Cardiac septum (tissue), 1 donor: ENCODE measurements around the gene PTGDS. TPM values are rescaled to one million over a fixed set of nuclear protein-coding genes. Genes with fewer than 3 reads are reported as not detected.

Source experiments
- DNase-seq: peaks from one replicate; pipeline ENCODE4 v3.0.0-alpha.2; 2020; ENCODE audit warnings: low spot score
- intact Hi-C: fragments of 100-400 bp; cut with DNase I; formaldehyde crosslinking; loops from one replicate; pipeline ENCODE4 v1.14.0; 2022
- total RNA-seq: library from RNA; stranded (reverse); fragmentation: NEBNext Ultra II Directional; extraction: Animal tissue kit (Norgen Biotek cat#: 25700); gene quantifications from one replicate; pipeline ENCODE4 v1.2.1, GENCODE V29; 2021
- donor health status: DM: no; HTN: no; CAD: no.

PTGDS gene
- total RNA-seq, 1 donor from 2014 or later, result 1,323 TPM

DNA sequence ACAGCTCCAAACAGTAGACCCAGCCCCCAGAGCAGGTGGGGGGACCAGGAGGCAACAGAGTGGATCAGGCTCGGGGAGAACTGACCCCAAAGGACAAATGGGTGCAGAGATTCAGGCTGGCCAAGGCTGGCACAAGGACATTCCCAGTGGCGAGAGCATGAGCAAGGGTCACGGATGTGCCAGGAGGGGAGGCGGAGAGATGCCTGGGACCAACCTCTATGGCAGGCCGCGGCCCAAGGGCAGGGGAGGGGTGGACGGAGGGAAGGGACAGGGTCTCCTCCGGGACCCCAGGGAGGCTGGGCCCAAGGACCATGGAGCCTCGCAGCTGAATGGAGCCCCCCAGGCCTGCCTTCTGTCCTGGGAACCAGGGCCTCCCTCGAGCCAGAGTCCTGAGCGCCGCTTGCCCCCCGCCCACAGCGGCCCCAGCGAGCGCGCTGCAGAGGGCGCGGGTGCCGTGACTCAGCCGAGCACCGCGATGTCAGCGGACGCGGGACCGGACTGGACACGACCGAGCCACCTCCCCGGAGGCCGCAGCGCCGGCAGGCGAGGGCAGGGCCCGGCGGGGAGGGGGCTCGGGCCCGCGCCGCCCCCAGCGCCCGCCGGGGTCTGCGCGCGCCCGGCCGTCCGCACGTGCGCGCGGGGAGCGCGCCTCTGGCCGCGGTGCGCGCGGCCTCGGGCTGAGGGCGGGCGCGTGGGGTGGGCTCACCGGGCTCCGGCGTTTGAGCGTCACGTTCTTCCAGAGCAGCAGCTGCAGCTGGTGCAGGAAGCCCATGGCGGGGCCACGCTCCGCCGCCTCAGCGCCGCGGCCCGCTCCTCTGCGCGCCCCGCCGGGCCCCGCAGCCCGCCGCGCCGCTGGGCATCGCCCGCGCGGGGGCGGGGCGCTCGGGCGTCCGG, 50.3 kb downstream of the PTGDS start, which contains the start of gene ABCA2:
Gene ABCA2 (minus strand): TSS at position 869 of the 894 bp plus-strand sequence. CDS start 97 bp downstream, at position 772.
- intact Hi-C loops, result loop anchor here (2.0 to 5.0 kb wide), 2 partner anchors 185 to 241 kb away; partner anchors contain the start of gene AJM1
- DNase-seq, result no peak

DNA sequence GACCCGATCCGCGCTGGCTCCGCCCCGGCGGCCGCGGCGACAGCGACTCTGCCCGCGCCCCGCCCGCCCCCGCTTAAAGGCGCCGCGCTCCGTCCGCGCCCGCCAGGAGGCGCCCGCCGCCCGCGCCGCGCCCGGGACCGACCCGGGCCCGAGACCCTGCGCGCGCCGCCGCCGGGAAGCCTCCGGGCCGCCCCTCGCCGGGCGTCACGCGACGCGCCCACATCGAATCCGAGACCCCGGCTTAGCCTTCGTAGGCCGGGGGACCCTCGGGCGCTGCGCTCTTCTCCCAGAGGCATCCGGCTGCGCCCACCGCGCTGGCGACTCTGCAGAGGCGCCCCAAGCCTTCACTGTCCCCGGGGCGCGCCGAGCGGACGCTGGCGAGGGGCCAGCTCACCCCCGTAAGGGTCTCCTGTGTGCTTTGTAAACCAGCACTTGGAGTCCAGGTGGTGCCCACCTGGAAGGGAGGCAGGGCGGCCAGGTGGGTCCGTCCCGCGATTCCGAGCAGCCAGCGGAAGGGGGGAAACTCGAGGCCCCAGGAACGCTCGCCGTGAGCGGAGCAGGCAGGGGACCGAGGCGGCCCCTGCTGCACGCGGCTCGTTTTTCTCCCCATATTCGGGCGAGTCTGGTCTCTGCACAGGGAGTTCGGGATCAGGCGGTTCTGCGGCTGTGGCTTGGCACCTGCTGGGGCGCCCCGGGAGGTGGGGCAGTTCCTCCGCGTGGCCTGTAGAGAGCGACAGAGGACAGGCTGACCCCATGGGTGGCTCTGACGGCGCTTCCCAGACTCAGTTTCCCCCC, 51.2 kb downstream of the PTGDS start:
- intact Hi-C loops, result loop anchor here (2.0 to 5.0 kb wide), 2 partner anchors 186 to 242 kb away; partner anchors contain the start of gene AJM1
- peak; percentile 88 for DNase-seq

GRCh38 chr9:137029058-137029936, 52.0 kb downstream of the PTGDS start:
- peak; percentile 90 for DNase-seq
- intact Hi-C loops, result loop anchor here (2.0 to 5.0 kb wide), 2 partner anchors 187 to 242 kb away; partner anchors contain the start of gene AJM1

GRCh38 chr9:137030006-137030405, 52.7 kb downstream of the PTGDS start:
- DNase-seq, result no peak

DNA sequence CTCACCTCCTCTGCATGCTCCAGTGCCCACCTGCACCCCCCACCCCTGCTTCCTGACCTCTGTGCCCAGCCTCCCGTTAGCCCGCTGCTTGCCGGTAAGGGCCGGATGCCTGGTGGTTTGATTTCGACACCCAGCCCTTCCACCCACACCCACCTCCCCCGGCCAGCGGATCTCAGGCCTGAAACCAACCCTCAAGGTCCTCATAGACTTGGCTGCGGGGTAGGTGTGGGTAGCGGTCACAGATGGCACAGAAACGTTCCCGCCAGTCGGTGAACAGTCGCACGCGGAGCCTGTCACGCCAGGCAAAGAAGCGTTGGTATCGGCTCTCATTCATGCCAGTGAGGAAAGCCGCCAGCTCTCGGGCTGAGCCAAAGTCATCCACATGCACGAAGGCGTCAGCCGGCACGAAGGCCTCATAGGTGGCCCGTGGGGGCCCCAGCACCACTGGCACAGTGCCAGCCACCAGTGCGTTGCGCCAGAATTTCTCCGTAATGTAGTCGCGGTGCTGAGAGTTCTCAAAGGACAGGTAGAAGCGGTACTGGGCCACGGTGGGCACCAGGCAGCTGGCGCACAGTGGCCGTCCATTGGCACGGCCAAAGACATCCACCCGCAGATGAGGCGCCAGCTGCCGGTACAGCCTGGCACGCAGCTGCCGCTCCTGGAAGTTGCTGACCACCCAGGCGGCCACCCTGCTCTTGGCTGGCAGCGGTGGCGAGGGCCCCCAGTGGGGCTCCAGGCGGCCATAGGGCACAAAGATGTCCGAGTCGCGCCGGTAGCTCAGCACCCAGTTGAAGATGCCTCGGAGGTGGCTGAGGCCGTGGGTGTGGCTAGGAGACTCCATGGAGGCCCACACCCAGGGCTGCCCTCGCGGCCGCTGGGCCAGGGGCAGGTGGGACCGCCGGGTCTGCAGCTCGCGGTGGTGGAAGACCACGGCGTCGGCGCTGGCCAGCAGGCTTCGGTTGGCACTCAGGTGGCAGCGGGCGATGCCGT, 53.5 kb downstream of the PTGDS start:
- peak; percentile 92 for DNase-seq
- intact Hi-C loops, result no loop called here

More at GRCh38 chr9:137030006-137030405, 52.7 kb downstream of the PTGDS start:
- intact Hi-C loops, result no loop called here

Other genes with a start within 250 kb of the PTGDS start
- 3.3 TPM for gene LCN10, start 234.6 kb upstream of the PTGDS start, total RNA-seq
- 4.5 TPM for gene LCN6, start 229.0 kb upstream of the PTGDS start, total RNA-seq
- gene LCN8, start 219.3 kb upstream of the PTGDS start, total RNA-seq, result not detected
- gene LCN15, start 213.0 kb upstream of the PTGDS start, total RNA-seq, result not detected
- gene TMEM141, start 186.2 kb upstream of the PTGDS start, total RNA-seq, result 62.5 TPM
- gene CCDC183, start 181.2 kb upstream of the PTGDS start, total RNA-seq, result 1.6 TPM
- 66.4 TPM for gene RABL6, start 169.6 kb upstream of the PTGDS start, total RNA-seq
- 8.6 TPM for gene AJM1, start 135.0 kb upstream of the PTGDS start, total RNA-seq
- 296 TPM for gene PHPT1, start 128.1 kb upstream of the PTGDS start, total RNA-seq
- 11.0 TPM for gene MAMDC4, start 125.2 kb upstream of the PTGDS start, total RNA-seq
- 293 TPM for gene EDF1, start 111.2 kb upstream of the PTGDS start, total RNA-seq
- 10.2 TPM for gene TRAF2, start 91.0 kb upstream of the PTGDS start, total RNA-seq
- gene FBXW5, start 32.8 kb upstream of the PTGDS start, total RNA-seq, result 162 TPM
- gene C8G, start 32.3 kb upstream of the PTGDS start, total RNA-seq, result 3.4 TPM
- gene LCN12, start 25.2 kb upstream of the PTGDS start, total RNA-seq, result 20.7 TPM
- gene LCNL1, start 5.5 kb downstream of the PTGDS start, total RNA-seq, result 5.9 TPM
- gene PAXX, start 14.9 kb downstream of the PTGDS start, total RNA-seq, result 26.0 TPM
- gene CLIC3, start 19.1 kb downstream of the PTGDS start, total RNA-seq, result 12.9 TPM
- 41.5 TPM for gene ABCA2, start 50.7 kb downstream of the PTGDS start, total RNA-seq
- 0.22 TPM for gene FUT7, start 54.6 kb downstream of the PTGDS start, total RNA-seq
- 96.4 TPM for gene NPDC1, start 68.7 kb downstream of the PTGDS start, total RNA-seq
- 0.92 TPM for gene ENTPD2, start 76.6 kb downstream of the PTGDS start, total RNA-seq
- gene SAPCD2, start 93.1 kb downstream of the PTGDS start, total RNA-seq, result 0.11 TPM
- gene UAP1L1, start 100.0 kb downstream of the PTGDS start, total RNA-seq, result 6.5 TPM
- 27.2 TPM for gene MAN1B1, start 109.5 kb downstream of the PTGDS start, total RNA-seq
- 150 TPM for gene DPP7, start 137.2 kb downstream of the PTGDS start, total RNA-seq
- not detected for gene GRIN1, start 161.7 kb downstream of the PTGDS start, total RNA-seq
- not detected for gene LRRC26, start 192.5 kb downstream of the PTGDS start, total RNA-seq
- not detected for gene TMEM210, start 194.6 kb downstream of the PTGDS start, total RNA-seq
- 32.5 TPM for gene ANAPC2, start 211.1 kb downstream of the PTGDS start, total RNA-seq
- 59.5 TPM for gene SSNA1, start 211.2 kb downstream of the PTGDS start, total RNA-seq
- gene TPRN, start 223.2 kb downstream of the PTGDS start, total RNA-seq, result 13.5 TPM
- gene TMEM203, start 228.1 kb downstream of the PTGDS start, total RNA-seq, result 40.6 TPM
- 8.0 TPM for gene NDOR1, start 228.2 kb downstream of the PTGDS start, total RNA-seq
- gene RNF208, start 244.7 kb downstream of the PTGDS start, total RNA-seq, result 22.2 TPM
- gene CYSRT1, start 247.7 kb downstream of the PTGDS start, total RNA-seq, result not detected
- not detected for gene RNF224, start 250.0 kb downstream of the PTGDS start, total RNA-seq